Measurements from ENCODE around the gene DAPK1. TPM values are rescaled to one million over a fixed set of nuclear protein-coding genes. Genes with fewer than 3 reads are reported as not detected.

The DAPK1 gene
- polyA plus RNA-seq, 2 of the 4 experiments (the other 2 are of a cell fraction): 55.2 to 67.2 TPM

GRCh38 chr9:87620731-87621322 lies 123.2 kb downstream of the DAPK1 start:
- 83% methylated on average over 4 of the region's 4 CpGs for whole genome bisulfite sequencing (ENCODE audit: missing lambda C conversion rate)
- ATAC-seq: no peak
- H3K4me3 ChIP-seq: no peak overlapping the region
- TF ChIP-seq PHF8 (IDR thresholded peaks at IDR 0.05; ENCODE audit: borderline replicate concordance, low read depth) (no peak), RARB (CRISPR knock-in tag; IDR thresholded peaks at IDR 0.05) (no peak)
- H3K27ac ChIP-seq: no peak overlapping the region
- POLR2A ChIA-PET: no interaction called here
- CTCF ChIA-PET: interaction anchor here (0.7 to 1.1 kb wide), 2 partner anchors 124 to 291 kb away, joined by 3 to 4 read pairs; partner anchors contain the start of gene DAPK1
- H3K9me3 ChIP-seq: no peaks in the 10 kb centered on the region
- H3K4me1 ChIP-seq: peaks cover 1% of the 10 kb centered on the region; the same call in 1 of the 3 replicates
- FAIRE-seq: no peak
- no peak for DNase-seq (ENCODE audit: low read depth in 1 of 2, low spot score in 1 of 2)
- no peak overlapping the region for H3K4me2 ChIP-seq

DNA sequence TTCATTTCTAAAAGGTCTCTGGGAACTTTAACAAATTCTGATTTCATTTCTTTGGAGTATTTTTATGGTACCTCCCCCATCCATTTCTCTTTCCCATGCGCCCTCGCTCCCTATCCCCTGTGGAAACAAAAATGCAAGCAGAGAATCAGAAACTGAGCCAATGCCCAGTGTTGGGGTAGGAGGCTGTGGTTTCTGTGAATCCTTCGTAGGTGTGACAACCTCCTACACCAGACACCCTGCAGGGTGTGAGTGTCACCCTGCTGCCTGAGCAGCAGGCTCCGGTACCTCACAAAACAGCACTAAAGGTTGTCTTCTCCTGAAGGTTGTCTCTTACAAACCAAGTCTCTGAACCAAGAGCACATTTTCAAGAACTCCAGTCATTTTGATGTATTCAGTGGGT lies 124.4 kb downstream of the DAPK1 start:
- H3K4me3 ChIP-seq: no peak overlapping the region
- no peak overlapping the region for H3K27ac ChIP-seq
- no peak overlapping the region for H3K4me2 ChIP-seq
- no peak for TF ChIP-seq POLR2AphosphoS2 (conservative IDR thresholded peaks at IDR 0.05; ENCODE audit: low read length)
- TF ChIP-seq ZNF302 (CRISPR knock-in tag; IDR thresholded peaks at IDR 0.05): no peak
- no peak for TF ChIP-seq FOSL2 (IDR thresholded peaks at IDR 0.05)
- TF ChIP-seq FOSL2 (CRISPR knock-in tag; IDR thresholded peaks at IDR 0.05): no peak
- no peak for TF ChIP-seq HOXB13 (CRISPR knock-in tag; IDR thresholded peaks at IDR 0.05; ENCODE audit: low read depth)
- no peak for TF ChIP-seq KDM5A (IDR thresholded peaks at IDR 0.05)
- no peak for TF ChIP-seq RCOR1 (IDR thresholded peaks at IDR 0.05; ENCODE audit: low read depth, low read length)
- no peak for TF ChIP-seq CBX8 (IDR thresholded peaks at IDR 0.05)
- no peak for TF ChIP-seq CEBPB (IDR thresholded peaks at IDR 0.05)
- TF ChIP-seq MYC (IDR thresholded peaks at IDR 0.05; ENCODE audit: borderline replicate concordance, low read length): no peak
- TF ChIP-seq ELK1 (IDR thresholded peaks at IDR 0.05; ENCODE audit: low read depth, low read length): no peak
- TF ChIP-seq RNF2 (IDR thresholded peaks at IDR 0.05; ENCODE audit: borderline replicate concordance, low read depth): no peak
- no peak for TF ChIP-seq SREBF2 (IDR thresholded peaks at IDR 0.05)
- no peaks in the 10 kb centered on the region for H3K4me1 ChIP-seq
- POLR2A ChIA-PET: no interaction called here
- DNase-seq (ENCODE audit: low read depth in 1 of 2, low spot score in 1 of 2): no peak
- no peaks in the 10 kb centered on the region for H3K9me3 ChIP-seq
- no peak for FAIRE-seq
- CTCF ChIA-PET: no interaction called here
- ATAC-seq: no peak
- 94% methylated on average over 4 of the region's 4 CpGs for WGBS (ENCODE audit: missing lambda C conversion rate)

DNA sequence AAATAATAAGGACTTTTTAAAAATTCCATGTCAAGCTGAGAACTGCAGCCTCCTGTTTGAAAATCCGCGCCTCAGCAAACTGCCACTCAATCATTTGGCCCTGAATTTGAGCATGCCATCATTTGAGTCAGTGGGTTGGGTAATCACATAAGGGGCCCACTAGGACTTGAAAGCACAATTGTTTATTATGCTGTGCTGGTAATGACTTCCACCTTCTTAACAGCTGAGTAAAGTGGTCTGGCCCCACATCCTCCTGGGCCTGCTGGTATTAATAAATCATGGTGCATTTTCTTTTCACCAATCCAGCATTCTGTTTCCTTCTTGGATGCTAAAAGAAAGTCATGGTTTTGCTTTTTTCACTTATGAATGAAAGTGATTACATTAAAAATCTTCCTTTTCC lies 125.3 kb downstream of the DAPK1 start:
- DNase-seq (ENCODE audit: low read depth in 1 of 2, low spot score in 1 of 2): no peak
- 97% methylated on average over 2 of the region's 2 CpGs for WGBS (ENCODE audit: missing lambda C conversion rate)
- TF ChIP-seq CBX2 (IDR thresholded peaks at IDR 0.05; ENCODE audit: borderline replicate concordance, low read depth) (no peak), ELK1 (IDR thresholded peaks at IDR 0.05; ENCODE audit: low read depth, low read length) (no peak), MAFK (IDR thresholded peaks at IDR 0.05; ENCODE audit: partially characterized antibody) (no peak), RFX5 (IDR thresholded peaks at IDR 0.05) (no peak), RNF2 (IDR thresholded peaks at IDR 0.05; ENCODE audit: borderline replicate concordance, low read depth) (no peak), SMC3 (IDR thresholded peaks at IDR 0.05) (no peak), ZNF302 (CRISPR knock-in tag; IDR thresholded peaks at IDR 0.05) (no peak), PHF8 (IDR thresholded peaks at IDR 0.05; ENCODE audit: borderline replicate concordance, low read depth) (no peak)
- TF ChIP-seq, protein P1, sequence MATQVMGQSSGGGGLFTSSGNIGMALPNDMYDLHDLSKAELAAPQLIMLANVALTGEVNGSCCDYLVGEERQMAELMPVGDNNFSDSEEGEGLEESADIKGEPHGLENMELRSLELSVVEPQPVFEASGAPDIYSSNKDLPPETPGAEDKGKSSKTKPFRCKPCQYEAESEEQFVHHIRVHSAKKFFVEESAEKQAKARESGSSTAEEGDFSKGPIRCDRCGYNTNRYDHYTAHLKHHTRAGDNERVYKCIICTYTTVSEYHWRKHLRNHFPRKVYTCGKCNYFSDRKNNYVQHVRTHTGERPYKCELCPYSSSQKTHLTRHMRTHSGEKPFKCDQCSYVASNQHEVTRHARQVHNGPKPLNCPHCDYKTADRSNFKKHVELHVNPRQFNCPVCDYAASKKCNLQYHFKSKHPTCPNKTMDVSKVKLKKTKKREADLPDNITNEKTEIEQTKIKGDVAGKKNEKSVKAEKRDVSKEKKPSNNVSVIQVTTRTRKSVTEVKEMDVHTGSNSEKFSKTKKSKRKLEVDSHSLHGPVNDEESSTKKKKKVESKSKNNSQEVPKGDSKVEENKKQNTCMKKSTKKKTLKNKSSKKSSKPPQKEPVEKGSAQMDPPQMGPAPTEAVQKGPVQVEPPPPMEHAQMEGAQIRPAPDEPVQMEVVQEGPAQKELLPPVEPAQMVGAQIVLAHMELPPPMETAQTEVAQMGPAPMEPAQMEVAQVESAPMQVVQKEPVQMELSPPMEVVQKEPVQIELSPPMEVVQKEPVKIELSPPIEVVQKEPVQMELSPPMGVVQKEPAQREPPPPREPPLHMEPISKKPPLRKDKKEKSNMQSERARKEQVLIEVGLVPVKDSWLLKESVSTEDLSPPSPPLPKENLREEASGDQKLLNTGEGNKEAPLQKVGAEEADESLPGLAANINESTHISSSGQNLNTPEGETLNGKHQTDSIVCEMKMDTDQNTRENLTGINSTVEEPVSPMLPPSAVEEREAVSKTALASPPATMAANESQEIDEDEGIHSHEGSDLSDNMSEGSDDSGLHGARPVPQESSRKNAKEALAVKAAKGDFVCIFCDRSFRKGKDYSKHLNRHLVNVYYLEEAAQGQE (IDR thresholded peaks at IDR 0.05): no peak
- TF ChIP-seq, protein P2, sequence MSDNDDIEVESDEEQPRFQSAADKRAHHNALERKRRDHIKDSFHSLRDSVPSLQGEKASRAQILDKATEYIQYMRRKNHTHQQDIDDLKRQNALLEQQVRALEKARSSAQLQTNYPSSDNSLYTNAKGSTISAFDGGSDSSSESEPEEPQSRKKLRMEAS (IDR thresholded peaks at IDR 0.05): no peak
- TF ChIP-seq, protein P3, sequence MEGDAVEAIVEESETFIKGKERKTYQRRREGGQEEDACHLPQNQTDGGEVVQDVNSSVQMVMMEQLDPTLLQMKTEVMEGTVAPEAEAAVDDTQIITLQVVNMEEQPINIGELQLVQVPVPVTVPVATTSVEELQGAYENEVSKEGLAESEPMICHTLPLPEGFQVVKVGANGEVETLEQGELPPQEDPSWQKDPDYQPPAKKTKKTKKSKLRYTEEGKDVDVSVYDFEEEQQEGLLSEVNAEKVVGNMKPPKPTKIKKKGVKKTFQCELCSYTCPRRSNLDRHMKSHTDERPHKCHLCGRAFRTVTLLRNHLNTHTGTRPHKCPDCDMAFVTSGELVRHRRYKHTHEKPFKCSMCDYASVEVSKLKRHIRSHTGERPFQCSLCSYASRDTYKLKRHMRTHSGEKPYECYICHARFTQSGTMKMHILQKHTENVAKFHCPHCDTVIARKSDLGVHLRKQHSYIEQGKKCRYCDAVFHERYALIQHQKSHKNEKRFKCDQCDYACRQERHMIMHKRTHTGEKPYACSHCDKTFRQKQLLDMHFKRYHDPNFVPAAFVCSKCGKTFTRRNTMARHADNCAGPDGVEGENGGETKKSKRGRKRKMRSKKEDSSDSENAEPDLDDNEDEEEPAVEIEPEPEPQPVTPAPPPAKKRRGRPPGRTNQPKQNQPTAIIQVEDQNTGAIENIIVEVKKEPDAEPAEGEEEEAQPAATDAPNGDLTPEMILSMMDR (IDR thresholded peaks at IDR 0.05): no peak
- TF ChIP-seq, protein P4, sequence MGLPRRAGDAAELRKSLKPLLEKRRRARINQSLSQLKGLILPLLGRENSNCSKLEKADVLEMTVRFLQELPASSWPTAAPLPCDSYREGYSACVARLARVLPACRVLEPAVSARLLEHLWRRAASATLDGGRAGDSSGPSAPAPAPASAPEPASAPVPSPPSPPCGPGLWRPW (IDR thresholded peaks at IDR 0.05): no peak
- Histone ChIP-seq H3K4me3 (no peak overlapping the region), H3K4me2 (no peak overlapping the region), H3K27ac (no peak overlapping the region), H3K4me1 (no peaks in the 10 kb centered on the region), H3K9me3 (no peaks in the 10 kb centered on the region)
- no peak for ATAC-seq
- no peak for FAIRE-seq
- ChIA-PET POLR2A (no interaction called here), CTCF (interaction anchor here (0.6 kb wide), 1 partner anchor 1092 kb away, joined by 3 read pairs; no protein-coding TSS in a partner anchor)

Measured in A549 (cell line).